ENCODE results near the gene ALK.

DNA sequence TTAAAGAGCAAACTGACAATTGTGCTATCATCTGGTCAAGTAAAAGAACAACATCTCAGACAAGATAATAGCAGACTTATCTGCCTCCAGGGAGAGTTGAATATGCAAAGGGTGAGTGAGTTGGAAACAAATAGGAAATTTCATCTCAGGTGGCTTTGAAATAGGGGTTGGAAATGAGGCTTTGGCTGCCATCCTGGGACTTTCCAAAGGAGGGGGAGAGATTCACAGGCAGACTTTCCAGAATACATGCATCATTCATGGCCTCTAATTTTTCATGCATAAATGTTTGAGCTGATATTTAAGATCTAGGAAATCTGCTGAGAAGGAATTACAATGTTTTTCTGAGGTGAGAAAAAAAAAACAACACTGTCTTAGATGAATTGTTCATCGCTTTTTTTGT lies 300.5 kb downstream of the ALK start:
- TF ChIP-seq, protein P1, sequence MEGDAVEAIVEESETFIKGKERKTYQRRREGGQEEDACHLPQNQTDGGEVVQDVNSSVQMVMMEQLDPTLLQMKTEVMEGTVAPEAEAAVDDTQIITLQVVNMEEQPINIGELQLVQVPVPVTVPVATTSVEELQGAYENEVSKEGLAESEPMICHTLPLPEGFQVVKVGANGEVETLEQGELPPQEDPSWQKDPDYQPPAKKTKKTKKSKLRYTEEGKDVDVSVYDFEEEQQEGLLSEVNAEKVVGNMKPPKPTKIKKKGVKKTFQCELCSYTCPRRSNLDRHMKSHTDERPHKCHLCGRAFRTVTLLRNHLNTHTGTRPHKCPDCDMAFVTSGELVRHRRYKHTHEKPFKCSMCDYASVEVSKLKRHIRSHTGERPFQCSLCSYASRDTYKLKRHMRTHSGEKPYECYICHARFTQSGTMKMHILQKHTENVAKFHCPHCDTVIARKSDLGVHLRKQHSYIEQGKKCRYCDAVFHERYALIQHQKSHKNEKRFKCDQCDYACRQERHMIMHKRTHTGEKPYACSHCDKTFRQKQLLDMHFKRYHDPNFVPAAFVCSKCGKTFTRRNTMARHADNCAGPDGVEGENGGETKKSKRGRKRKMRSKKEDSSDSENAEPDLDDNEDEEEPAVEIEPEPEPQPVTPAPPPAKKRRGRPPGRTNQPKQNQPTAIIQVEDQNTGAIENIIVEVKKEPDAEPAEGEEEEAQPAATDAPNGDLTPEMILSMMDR (IDR thresholded peaks at IDR 0.05; ENCODE audit: low read depth, low read length), result no peak
- no peak for TF ChIP-seq EZH2phosphoT487 (IDR thresholded peaks at IDR 0.05; ENCODE audit: low read depth)
